NCI-H69 (cell line): Measurements from ENCODE around the gene PARP8.
A peak's percentile ranks its signal among the peaks of the same experiment; 100 is the strongest.

Experiments
- DNase-seq: peaks from one replicate; lab custom pipeline; 2025; lab: John Stamatoyannopoulos, UW

Gene PARP8

GRCh38 chr5:50726475-50727148 lies 60.2 kb downstream of the PARP8 start:
- no peak for DNase-seq

GRCh38 chr5:50727149-50727496 lies 60.7 kb downstream of the PARP8 start:
- DNase-seq = no peak

- no peak for DNase-seq
These were observed 61.4 kb downstream of the PARP8 start for GRCh38 chr5:50727845-50728244.

- no peak for DNase-seq
These were observed 63.9 kb downstream of the PARP8 start for GRCh38 chr5:50730336-50730735.

- DNase-seq = no peak
These were observed 64.4 kb downstream of the PARP8 start for GRCh38 chr5:50730841-50731240.

GRCh38 chr5:50733741-50734140 lies 67.3 kb downstream of the PARP8 start:
- DNase-seq = no peak

- no peak for DNase-seq
These were observed 72.4 kb downstream of the PARP8 start for GRCh38 chr5:50738864-50739263.

GRCh38 chr5:50740832-50741231 lies 74.4 kb downstream of the PARP8 start:
- no peak for DNase-seq

GRCh38 chr5:50744776-50745175 lies 78.3 kb downstream of the PARP8 start:
- no peak for DNase-seq

- no peak for DNase-seq
These were observed 78.9 kb downstream of the PARP8 start for GRCh38 chr5:50745221-50745910.

GRCh38 chr5:50749181-50749580 lies 82.7 kb downstream of the PARP8 start:
- DNase-seq = no peak

- DNase-seq = no peak
These were observed 83.4 kb downstream of the PARP8 start for GRCh38 chr5:50749873-50750272.

- peak; percentile 69 for DNase-seq
These were observed 84.7 kb downstream of the PARP8 start for GRCh38 chr5:50751064-50751657.

GRCh38 chr5:50752800-50753199 lies 86.4 kb downstream of the PARP8 start:
- no peak for DNase-seq

GRCh38 chr5:50759526-50760270 lies 93.3 kb downstream of the PARP8 start:
- no peak for DNase-seq

- DNase-seq = no peak
These were observed 96.9 kb downstream of the PARP8 start for GRCh38 chr5:50763351-50763750.

GRCh38 chr5:50763846-50764245 lies 97.4 kb downstream of the PARP8 start:
- no peak for DNase-seq

- no peak for DNase-seq
These were observed 99.6 kb downstream of the PARP8 start for GRCh38 chr5:50766042-50766441.

- DNase-seq = no peak
These were observed 100.0 kb downstream of the PARP8 start for GRCh38 chr5:50766462-50766861.

GRCh38 chr5:50766967-50767366 lies 100.5 kb downstream of the PARP8 start:
- DNase-seq = no peak

GRCh38 chr5:50767588-50767987 lies 101.2 kb downstream of the PARP8 start:
- no peak for DNase-seq

GRCh38 chr5:50768634-50769033 lies 102.2 kb downstream of the PARP8 start:
- DNase-seq = no peak

- DNase-seq = no peak
These were observed 104.0 kb downstream of the PARP8 start for GRCh38 chr5:50770441-50770840.
